ENCODE results near the gene ANKUB1.

DNA sequence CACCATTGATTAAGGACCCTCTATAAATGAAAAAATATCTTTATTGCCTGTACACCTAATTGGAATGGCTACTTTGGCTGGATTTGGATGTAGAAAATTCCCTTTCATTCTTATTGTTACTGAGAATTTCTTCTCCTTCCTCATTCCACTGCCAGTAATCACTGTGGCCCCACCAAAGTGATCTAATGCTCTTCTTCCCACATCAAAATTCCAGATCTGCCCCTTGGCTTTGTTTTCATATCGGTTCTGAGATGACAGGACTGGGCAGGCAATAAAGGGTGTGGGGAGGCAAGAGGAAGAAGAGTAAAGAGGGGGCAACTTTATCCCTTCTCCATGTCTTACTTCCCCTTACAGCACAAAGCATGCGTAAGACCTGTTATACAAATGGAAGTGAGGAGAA, 2.1 kb downstream of the ANKUB1 start:
- TF ChIP-seq, protein P1, sequence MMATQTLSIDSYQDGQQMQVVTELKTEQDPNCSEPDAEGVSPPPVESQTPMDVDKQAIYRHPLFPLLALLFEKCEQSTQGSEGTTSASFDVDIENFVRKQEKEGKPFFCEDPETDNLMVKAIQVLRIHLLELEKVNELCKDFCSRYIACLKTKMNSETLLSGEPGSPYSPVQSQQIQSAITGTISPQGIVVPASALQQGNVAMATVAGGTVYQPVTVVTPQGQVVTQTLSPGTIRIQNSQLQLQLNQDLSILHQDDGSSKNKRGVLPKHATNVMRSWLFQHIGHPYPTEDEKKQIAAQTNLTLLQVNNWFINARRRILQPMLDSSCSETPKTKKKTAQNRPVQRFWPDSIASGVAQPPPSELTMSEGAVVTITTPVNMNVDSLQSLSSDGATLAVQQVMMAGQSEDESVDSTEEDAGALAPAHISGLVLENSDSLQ (IDR thresholded peaks at IDR 0.05), result no peak
- no peak for TF ChIP-seq FOXA1 (IDR thresholded peaks at IDR 0.05)
- TF ChIP-seq FOXK2 (IDR thresholded peaks at IDR 0.05), result no peak
- TF ChIP-seq FOXM1 (IDR thresholded peaks at IDR 0.05; ENCODE audit: borderline replicate concordance), result no peak
- TF ChIP-seq BHLHE40 (IDR thresholded peaks at IDR 0.05; ENCODE audit: borderline replicate concordance), result no peak
- TF ChIP-seq SUZ12 (IDR thresholded peaks at IDR 0.05), result no peak
- TF ChIP-seq NFRKB (IDR thresholded peaks at IDR 0.05), result no peak
- TF ChIP-seq SP1 (IDR thresholded peaks at IDR 0.05), result no peak
- no peak for TF ChIP-seq L3MBTL2 (conservative IDR thresholded peaks at IDR 0.05)
- no peak for TF ChIP-seq ELF4 (IDR thresholded peaks at IDR 0.05)
- no peak for TF ChIP-seq TARDBP (IDR thresholded peaks at IDR 0.05)
- TF ChIP-seq ARNT (IDR thresholded peaks at IDR 0.05), result no peak
- no peak for TF ChIP-seq ZNF384 (IDR thresholded peaks at IDR 0.05)
- no peak for TF ChIP-seq CTBP1 (IDR thresholded peaks at IDR 0.05; ENCODE audit: borderline replicate concordance)
